NCI-H345 treated with DMSO at 0.1 percent for 48 hours (cell line): ENCODE measurements around the gene C10orf105.

Source experiments
- DNase-seq: peaks from one replicate; lab custom pipeline; 2025; ENCODE audit not compliant: unreplicated experiment; lab: John Stamatoyannopoulos, UW

C10orf105 gene

DNA sequence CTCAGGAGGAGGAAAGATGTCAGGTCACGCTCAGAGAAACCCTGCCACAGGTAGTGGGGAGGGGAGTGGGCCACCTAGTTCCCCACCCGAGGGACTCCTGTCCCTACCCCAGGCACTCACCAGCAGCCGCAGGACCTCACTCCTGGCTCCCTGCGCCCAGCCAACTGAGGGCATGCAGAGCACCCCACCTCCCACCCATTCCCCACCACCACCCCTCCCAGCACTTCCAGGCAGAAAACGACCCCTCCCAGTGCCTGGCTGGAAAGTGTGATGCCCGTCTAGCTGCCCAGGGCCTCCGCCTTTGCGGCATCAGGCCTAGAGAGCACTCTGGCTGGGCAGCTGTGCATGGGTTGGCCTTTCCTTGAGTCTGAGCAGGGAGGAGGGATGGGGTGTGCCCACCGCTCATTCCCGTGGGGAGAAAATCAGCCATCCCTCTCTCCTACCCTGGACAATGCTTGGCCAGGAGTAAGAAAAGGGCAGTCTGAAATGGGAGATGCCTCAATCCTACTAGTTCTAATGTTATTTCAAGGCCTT, 1.3 kb downstream of the C10orf105 start:
- DNase-seq: no peak

DNA sequence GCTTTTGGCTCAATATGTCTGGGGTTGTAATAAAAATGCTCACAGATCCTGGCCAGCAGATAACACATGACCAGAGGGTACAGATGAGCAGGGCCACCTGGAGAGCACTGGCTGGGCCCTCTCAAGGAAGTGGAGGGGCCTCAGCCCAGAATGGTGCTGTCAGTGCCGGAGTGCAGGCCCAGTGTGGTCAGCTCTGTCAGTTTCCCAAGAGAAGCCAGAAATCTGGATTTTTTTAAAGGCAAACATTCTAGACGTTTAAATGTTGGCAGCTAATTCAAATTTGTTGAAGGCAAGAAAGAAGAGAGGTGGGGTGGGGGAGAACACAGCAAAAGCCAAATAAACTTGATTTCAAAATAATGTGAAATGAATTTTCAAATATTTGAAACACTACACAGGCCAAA, 2.0 kb downstream of the C10orf105 start:
- no peak for DNase-seq

DNA sequence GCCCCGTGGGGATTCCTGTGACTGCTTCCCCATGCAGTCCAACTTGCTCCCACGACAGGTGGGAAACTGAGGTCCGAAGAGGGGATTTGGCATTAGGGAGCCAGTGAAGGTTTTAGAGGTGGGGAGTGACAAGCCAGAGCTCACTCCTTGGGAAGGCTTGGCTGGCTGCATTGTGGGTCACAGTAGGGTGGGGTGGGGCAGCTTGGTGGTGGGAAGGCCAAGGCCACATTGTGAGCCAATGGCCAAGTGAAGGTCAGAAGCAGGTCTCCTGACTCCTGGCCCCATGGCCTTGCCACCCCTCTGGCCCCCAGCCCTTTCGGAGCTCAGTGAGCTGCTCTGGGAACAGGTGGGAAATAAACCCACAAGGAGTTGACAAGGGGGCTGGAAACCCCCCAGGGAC, 2.5 kb downstream of the C10orf105 start:
- no peak for DNase-seq

DNA sequence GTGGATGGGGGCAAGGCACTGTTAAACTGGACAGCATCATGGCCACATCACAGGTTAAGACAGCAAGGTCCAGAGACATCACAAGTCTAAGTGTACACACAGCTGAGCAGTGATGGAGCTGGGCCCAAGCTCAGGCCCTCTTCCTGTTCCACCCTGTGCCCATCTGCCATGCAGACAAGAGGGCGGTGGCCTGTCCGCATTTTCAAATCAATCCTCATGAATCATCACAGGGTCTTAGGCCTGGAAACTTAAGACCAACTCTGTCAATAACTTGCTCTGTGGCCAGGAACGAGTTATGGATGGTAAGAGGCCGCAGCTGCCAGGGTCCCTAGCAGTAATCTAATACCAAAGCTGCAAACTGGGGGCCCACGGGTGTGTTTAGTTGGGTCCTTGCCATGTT, 3.2 kb downstream of the C10orf105 start:
- no peak for DNase-seq

DNA sequence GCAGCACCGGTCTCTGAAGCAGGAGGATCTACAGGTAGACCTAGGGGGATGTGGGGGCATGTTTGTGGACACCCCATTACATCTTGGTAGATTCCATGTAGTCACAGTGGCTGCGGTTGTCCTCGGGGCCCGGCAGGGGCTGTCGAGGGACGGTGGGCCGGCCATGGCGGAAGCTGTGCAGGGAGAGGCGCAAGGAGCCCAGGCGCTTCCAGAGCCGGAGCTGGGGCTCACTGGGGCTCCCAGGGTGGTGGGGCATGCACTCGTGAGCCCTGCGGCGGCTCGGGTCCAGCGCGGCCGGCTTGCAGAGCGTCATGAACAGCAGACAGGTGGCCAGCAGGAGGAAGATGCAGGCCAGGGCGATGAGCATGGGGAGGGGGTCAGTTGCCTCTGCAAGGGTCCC, 3.7 kb downstream of the C10orf105 start:
- DNase-seq: no peak

DNA sequence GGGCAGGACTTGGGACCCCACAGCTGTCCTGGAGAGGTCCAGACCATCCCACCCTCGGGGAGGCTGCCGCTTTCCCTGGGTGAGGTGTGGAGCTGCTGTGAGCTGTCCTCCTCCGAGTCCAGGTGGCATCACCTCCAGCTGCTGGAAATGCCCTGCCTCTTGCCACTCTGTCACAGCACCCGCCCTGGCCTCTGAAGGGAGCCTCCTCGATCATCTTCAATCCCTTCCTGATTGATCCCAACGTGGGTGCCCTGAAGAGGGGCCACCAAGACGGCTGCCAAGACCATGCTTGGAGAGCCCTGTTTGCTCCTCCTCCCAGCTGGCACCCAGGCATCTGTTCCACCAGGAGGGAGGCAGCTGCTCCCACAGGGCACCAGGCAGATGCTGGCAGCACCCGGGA, 4.6 kb downstream of the C10orf105 start:
- no peak for DNase-seq

DNA sequence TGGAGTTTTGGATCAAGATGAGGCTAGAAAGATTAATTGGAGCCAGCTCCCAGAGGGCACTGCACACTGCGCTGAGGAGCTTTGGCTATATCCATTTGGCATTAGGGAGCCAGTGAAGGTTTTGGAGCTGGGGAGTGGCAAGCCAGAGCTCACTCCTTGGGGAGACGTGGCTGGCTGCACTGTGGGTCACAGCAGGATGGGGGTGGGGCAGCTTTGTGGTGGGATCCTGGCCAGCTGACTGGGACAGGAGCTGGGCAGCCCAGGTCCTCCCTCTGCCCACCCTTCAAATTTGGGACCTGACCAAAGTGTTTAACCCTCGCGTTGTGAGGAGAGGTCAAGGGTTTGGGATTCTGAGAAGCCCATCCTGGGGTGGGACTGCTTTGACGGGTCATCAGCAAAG, 5.0 kb downstream of the C10orf105 start:
- no peak for DNase-seq

DNA sequence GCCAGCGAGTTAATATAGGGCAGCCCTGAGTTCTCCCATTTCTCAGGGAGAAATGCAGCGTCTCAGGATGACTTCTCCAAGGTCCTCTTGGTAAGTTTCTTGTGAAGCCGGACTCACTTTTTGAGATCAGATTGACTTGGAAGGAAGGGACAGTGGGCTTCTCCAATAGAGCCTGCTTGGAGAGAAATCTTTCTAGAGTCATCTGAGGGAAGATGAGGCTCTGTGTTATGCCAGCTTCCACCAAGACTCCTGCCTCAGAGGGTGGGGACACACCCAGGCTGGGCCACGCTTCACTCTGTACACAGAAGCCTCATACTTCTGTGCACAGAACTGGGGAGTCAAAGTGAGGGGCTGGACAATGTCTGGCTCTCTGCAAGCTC, 5.6 kb downstream of the C10orf105 start:
- no peak for DNase-seq

DNA sequence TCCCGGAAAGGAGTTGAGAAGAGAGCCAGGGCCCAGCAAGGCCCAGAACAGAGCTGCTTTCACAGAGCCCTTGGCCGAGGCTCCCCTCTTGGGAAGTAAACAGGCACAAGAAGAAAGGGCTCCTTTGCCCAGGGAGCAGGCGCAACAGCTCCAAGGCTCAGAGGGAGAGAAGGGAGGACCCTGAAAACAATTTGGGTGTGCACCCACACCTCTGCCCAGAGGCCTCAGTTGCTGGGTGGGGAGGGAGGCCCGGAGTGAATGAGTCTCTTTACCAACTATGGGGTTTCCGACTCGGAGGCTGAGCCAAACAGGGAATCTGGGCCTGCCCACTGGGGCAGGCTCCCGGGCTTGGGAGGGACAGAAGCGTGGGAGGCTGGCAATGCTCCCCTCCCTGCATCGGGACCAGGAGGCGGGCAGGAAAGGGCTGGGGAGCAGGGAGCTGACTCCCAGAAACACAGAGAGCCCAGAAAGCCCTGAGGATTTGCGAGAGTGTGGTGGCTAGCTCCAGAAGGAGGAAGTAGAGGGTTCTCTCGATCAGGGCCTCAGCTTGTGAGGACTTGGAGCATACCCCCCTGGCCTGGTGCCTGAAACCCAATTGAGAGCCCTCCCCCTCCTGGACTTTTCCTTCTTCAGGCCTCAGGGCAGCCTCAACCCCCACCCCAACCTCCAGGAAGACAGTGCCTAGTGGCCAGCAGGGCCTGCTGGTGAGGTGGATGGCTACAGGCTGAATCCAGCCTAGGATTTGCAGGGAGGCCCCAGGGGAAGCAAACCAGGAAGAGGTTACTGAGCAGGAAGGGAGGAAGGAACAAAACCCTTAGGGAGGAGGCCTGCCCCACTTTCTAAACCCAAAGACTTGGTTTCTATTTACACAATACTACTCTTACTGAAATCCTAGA, 6.2 kb downstream of the C10orf105 start:
- no peak for DNase-seq

DNA sequence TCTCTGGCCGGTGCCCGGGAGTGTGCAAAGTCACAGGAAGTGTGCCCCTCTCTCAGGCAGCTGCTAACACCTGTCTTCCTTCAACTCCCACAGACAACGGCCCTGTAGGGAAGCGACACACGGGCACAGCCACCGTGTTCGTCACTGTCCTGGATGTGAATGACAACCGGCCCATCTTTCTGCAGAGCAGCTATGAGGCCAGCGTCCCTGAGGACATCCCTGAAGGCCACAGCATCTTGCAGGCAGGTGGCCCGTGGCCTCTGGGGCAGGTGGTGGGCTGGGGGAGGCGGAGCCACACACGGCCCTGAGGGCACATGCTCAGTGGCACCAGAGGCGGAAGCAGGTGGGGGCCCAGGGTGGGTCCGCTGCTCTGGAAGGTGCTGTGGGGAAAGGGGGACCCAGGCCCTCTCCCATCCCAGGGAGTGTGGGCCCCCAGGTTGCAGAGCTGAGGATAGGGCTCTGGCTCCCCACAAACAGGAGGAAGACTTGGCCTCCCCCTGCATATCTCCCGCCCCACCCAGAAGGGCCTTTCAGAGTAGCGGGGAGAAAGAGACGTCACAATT, 6.9 kb downstream of the C10orf105 start:
- no peak for DNase-seq

DNA sequence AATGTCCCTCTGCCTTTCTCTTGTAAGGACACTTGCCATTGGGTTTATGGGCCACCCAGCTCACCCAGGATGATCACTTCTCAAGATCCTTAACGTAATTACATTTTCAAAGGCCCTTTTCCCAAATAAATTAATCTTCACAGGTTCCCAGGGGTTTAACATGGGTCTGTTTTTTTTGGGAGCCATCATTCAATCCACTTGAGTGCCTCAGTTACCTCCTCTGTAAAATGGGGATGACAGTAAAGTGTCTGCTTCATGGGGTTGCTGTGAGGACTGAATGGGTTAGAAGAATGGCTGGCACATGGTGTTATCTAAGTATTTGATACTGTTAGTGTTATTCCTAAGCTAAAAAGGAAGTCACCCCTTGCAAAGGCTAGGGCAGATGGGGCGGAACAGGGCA, 7.4 kb downstream of the C10orf105 start:
- DNase-seq: no peak

DNA sequence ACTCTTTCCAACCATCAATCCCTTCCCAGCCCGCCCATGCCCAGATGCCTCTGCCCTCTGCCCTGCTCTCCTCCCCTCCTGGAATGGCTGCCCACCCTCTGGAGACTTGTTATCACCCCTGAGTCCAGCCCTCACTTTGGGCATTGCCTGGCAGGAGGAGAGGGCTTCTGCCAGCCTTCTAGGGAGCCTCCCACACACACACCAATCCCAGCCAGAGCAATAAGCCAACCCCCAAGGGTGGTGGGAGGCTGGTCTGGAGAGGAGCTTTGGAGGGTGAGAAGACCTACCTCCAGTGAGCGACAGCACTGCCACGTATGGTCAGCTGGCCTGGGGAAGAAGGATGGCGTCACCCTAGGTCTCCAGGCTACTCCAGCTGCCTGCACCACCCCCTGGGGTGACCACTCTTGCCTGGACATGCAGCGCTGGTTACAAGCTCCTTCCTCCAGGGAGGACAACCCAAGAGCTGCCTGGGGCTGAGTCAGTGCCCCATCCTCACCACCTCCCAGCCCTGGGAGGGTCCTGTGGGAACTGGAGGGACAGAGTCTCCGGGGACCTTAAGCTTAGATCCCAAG, 8.4 kb downstream of the C10orf105 start:
- no peak for DNase-seq

DNA sequence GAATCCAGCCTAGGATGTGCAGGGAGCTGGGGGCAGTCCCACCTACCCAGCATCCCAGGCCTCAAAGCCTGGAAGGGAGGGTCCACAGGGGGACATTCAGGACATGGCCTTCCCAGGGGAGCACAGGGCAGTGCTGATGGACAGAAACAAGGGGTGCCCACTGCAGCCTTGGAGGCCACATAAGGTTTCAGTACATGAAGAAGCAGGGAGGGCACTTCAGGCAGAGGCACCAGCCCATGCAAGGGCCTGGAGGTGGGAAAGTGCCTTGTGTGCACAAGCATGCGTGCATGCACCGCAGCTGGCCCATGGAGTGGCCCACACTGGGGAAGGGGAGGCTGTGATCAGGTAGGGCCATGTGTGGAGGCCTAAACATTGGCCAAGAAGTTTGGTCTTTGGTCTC, 9.1 kb downstream of the C10orf105 start:
- DNase-seq: no peak

DNA sequence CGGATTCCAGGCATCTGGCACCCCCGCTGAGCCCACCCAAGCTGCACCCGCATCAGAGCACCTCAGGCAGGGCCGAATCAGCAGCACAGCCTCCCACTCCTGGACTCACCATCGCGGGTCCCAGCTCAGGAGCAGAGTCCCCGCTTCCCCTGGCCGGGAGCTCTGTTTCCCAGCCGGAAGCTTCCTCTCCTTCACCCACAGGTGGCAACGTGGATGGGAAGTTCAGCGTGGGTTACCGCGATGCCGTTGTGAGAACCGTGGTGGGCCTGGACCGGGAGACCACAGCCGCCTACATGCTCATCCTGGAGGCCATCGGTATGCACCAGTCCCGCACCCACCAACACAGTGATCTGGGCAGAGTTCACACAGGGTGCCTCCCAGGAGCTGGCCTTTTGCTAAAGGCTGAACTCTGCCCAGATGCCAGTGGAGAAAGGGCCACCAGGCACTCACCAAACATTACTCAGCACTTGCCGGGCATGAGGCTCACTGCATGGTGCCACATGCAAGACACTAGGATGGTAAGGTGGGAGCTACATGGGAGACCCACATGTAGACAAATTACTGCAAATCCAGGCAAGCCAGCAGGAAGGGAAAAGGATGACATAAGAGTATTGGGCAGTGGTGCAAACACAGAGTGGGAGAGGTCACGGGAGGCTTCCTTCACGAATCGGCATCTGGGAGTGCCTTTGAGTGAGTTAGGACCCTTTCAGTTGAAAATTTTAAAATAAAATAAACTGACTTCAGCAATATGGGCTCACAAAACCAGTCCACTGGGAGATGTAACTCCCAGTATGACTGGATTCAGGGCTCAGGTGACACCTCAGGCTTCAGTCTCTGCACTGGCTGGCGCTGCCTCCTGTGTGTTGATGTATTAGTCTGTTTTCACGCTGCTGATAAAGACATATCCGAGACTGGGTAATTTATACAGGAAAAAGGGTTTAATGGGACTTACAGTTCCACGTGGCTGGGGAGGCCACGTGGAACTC, 10.4 kb downstream of the C10orf105 start:
- DNase-seq: no peak

DNA sequence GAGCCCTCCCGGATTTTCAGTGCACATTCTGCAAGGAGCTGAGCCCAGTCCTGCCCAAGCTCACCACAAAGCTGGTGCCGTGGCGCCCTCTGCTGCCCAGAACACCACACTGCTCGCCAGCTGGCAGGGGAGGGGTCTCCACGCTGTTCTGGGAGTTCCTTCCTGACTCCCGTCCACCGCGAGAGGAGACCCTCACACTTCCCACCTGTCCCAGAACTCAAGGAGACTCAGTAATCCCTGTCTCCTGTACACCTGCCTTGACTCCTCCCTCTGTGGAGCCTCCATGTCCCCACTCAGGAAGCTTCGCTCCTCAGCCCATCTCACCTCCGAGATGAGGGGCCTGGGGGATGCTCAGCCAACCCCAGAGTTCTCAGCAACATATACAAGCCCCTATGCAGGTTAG, 11.3 kb downstream of the C10orf105 start:
- no peak for DNase-seq

DNA sequence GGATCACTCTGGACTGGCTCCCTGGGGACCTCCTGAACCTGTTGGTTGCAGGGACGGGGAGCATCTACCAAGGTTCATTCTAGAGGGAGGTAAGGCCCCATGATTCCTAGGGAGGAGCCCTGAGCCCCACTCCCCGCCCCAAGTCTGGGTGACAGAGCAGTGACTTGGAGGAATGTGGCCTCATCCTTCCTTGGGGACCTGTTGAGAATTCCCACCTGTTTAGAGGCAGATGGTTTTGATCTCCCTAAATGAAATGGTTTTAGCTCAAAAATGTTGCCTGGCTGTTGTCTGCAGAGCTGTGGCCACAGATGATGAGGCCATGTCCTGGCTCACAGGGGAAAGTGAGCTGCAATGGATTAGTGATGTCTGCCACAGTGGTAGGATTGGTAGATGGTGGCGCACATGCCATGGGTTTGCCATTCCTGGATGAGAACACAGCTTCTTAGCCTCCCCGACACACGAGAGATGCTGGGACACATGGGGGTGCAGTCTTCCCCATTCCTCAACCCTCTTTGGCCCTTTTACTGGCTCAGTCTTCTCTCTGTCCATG, 12.3 kb downstream of the C10orf105 start:
- no peak for DNase-seq

DNA sequence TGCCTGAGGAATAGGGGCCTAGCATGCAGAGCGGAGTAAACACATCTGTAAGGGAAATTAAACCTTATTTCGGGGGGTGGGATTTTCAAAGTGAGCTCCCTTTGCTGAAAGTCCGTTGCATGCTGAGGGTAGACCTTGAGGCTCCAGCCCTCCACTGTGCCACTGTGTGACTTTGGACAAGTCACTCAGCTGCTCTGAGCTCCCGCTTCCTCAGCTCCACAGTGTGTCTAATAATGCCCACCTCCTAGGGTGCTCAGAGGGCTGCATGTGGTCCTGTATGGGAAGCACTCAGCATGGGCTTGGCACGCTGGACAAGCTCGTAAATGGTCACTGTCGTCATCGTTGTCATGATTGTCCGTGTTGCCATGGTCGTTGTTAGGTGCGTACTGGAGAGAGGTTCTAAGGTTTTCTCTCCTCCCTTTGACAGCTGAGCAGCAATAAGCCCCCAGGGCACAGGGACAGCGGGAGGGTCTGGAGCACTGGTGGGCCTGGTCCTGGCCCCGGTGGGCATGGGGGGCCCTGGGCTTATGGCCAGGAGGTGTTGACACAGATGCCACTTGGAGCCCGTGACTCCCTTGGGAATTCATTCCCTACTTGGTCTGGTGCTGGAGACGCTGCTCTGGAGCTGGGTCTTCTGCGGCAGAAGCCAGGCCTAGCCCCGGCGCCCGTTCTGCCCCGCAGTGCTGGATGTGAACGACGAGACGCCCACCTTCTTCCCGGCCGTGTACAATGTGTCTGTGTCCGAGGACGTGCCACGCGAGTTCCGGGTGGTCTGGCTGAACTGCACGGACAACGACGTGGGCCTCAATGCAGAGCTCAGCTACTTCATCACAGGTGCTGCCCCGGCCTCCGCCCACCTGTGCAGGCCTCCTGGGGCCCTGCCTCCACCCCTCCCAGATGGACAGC, 13.1 kb downstream of the C10orf105 start:
- DNase-seq: no peak

DNA sequence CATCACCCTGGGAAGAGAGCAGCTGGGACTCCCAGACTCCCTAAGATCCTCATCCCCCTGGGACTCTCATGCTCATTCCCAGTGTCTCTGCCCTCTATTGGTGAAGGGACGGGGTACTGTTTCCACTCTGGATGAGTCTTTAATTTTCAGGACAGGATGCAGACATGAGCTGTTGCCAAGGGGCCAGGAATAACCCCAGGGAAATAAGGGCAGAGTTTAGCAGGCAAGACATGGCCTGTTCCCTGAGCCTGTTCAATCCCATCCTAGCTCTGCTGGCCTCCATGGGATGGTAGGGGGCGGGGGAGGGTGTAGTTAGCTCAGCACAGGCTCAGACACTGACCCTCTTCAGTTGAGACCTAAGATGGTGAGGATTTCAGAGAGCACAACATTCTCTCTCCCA, 14.0 kb downstream of the C10orf105 start:
- DNase-seq: no peak

DNA sequence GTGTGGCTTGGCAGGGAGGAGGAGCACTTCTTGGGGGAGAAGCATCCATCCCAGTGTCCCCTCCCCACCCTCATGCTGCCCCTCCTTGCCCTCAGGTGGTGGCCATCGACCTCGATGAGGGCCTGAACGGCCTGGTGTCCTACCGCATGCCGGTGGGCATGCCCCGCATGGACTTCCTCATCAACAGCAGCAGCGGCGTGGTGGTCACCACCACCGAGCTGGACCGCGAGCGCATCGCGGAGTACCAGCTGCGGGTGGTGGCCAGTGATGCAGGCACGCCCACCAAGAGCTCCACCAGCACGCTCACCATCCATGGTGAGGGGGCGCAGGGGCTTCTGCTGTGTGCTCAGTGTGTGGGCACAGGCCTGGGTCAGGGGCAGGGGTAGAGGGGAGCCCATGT, 14.8 kb downstream of the C10orf105 start:
- no peak for DNase-seq

DNA sequence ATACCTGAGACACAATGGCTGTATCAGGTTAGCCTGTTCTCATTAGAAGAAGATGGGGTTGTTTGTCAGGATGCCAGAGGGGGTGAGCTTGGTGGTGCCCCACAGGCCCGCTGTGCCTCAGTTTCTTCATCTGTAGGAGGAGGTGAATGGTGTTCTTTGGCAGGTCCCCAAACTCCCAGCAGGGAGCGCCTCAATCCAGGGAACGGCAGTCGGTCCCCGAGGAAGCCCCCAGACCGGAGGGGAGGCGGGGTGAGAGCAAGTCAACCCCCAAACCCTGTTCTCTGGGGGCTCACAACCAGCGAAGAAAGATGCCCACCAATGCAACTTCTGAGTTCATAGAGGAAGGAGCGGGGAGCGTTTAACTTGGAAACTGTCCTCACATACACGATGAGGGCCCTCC, 16.0 kb downstream of the C10orf105 start:
- DNase-seq: no peak
